HepG2 (cell line): ENCODE data around the gene ANAPC2. TPM values are rescaled to one million over a fixed set of nuclear protein-coding genes. Genes with fewer than 3 reads are reported as not detected.
A peak's percentile ranks its signal among the peaks of the same experiment; 100 is the strongest.

Experiments used
- ATAD3A ChIP-seq: sonication (generic); formaldehyde crosslinking; IDR thresholded peaks from 2 replicates; pipeline ENCODE4 v1.4.0; 2020; ENCODE audit warnings: missing genetic modification reagents
- CENPX ChIP-seq: sonication (generic); formaldehyde crosslinking; IDR thresholded peaks from 2 replicates; pipeline ENCODE4 v1.9.0; 2021; ENCODE audit warnings: mild to moderate bottlenecking, missing genetic modification reagents, moderate library complexity
- CREM ChIP-seq, 2 experiments: sonication (generic) in 1 of 2; formaldehyde crosslinking in 1 of 2; IDR thresholded peaks; 2 replicates each; pipeline versions ENCODE4 v1.4.0 to v1.6.1; 2016 to 2020; ENCODE audit warnings: antibody characterized with exemption in 1 of 2, mild to moderate bottlenecking in 1 of 2, missing genetic modification reagents in 1 of 2
- DNMT3B ChIP-seq: conservative IDR thresholded peaks from 2 replicates; pipeline ENCODE4 v1.6.1; 2016; ENCODE audit warnings: missing biosample characterization, control low read depth
- EEA1 ChIP-seq: sonication (generic); formaldehyde crosslinking; IDR thresholded peaks from 2 replicates; pipeline ENCODE4 v1.5.1; 2020; ENCODE audit warnings: mild to moderate bottlenecking, missing genetic modification reagents, borderline replicate concordance
- FOXK1 ChIP-seq: sonication (generic); formaldehyde crosslinking; IDR thresholded peaks from 2 replicates; pipeline ENCODE4 v1.4.0; 2020; ENCODE audit warnings: low read depth, missing genetic modification reagents, borderline replicate concordance
- GATAD2A ChIP-seq: IDR thresholded peaks from 2 replicates; pipeline ENCODE4 v1.6.1; 2016
- NFKB2 ChIP-seq: sonication (generic); formaldehyde crosslinking; IDR thresholded peaks from 2 replicates; pipeline ENCODE4 v1.4.0; 2020; ENCODE audit warnings: missing genetic modification reagents, borderline replicate concordance
- NFRKB ChIP-seq: fragments of 450-650 bp; IDR thresholded peaks from 2 replicates; pipeline ENCODE4 v1.6.1; 2017
- POGZ ChIP-seq: sonication (generic); formaldehyde crosslinking; IDR thresholded peaks from 2 replicates; pipeline ENCODE4 v1.4.0; 2020; ENCODE audit warnings: mild to moderate bottlenecking, missing genetic modification reagents
- RFXAP ChIP-seq: sonication (generic); formaldehyde crosslinking; IDR thresholded peaks from 2 replicates; pipeline ENCODE4 v1.4.0; 2020; ENCODE audit warnings: missing genetic modification reagents, borderline replicate concordance
- SALL2 ChIP-seq: sonication (generic); formaldehyde crosslinking; IDR thresholded peaks from 2 replicates; pipeline ENCODE4 v1.8.1; 2023; ENCODE audit warnings: mild to moderate bottlenecking, missing genetic modification reagents, inconsistent platforms
- WIZ ChIP-seq: sonication (generic); formaldehyde crosslinking; IDR thresholded peaks from 2 replicates; pipeline ENCODE4 v1.5.1; 2020; ENCODE audit warnings: mild to moderate bottlenecking, missing genetic modification reagents
- ZMAT3 ChIP-seq: sonication (generic); formaldehyde crosslinking; conservative IDR thresholded peaks from 2 replicates; pipeline ENCODE4 v1.7.0; 2021; ENCODE audit warnings: missing genetic modification reagents
- ZNF274 ChIP-seq: sonication (generic); formaldehyde crosslinking; IDR thresholded peaks from 2 replicates; pipeline ENCODE4 v1.5.1; 2020; ENCODE audit warnings: mild to moderate bottlenecking, missing genetic modification reagents
- ZNF354B ChIP-seq: sonication (generic); formaldehyde crosslinking; IDR thresholded peaks from 2 replicates; pipeline ENCODE4 v1.8.0; 2022; ENCODE audit warnings: mild to moderate bottlenecking, missing genetic modification reagents
- ZNF558 ChIP-seq: sonication (generic); formaldehyde crosslinking; IDR thresholded peaks from 2 replicates; pipeline ENCODE4 v1.9.0; 2022; ENCODE audit warnings: mild to moderate bottlenecking, missing genetic modification reagents, borderline replicate concordance
- ZNF720 ChIP-seq: sonication (generic); formaldehyde crosslinking; IDR thresholded peaks from 2 replicates; pipeline ENCODE4 v1.4.0; 2020; ENCODE audit warnings: missing genetic modification reagents
- polyA plus RNA-seq, 8 experiments: library from polyadenylated mRNA; depleted of rRNA in 3 of 8; stranded (reverse) in 7 of 8; unstranded in 1 of 8; fragments of >200 nt; fragmentation: Illumina TruSeq in 4 of 8; extraction: Trizol in 4 of 8; gene quantifications; 2 replicates each; pipeline versions ENCODE4 v1.2.1 to v1.2.3, GENCODE V29; 2011 to 2016; ENCODE audit warnings: low read depth in 4 of 8, missing spikeins in 1 of 8, mixed read lengths in 1 of 8; ENCODE audit not compliant: insufficient read depth in 1 of 8
- total RNA-seq, 5 experiments: library from RNA; depleted of rRNA; stranded (reverse); fragments of >200 nt; fragmentation: Illumina TruSeq; extraction: Trizol; gene quantifications; 2 replicates each; pipeline ENCODE4 v1.2.3, GENCODE V29; 2016; ENCODE audit warnings: low read depth in 1 of 5
- TF ChIP-seq, protein P1 (sequence below): sonication (generic); formaldehyde crosslinking; IDR thresholded peaks from 2 replicates; pipeline ENCODE4 v1.4.0; 2020; ENCODE audit warnings: missing genetic modification reagents, borderline replicate concordance
- TF ChIP-seq, protein P2 (sequence below): sonication (generic); formaldehyde crosslinking; IDR thresholded peaks from 2 replicates; pipeline ENCODE4 v1.5.0; 2020; ENCODE audit warnings: mild to moderate bottlenecking, missing genetic modification reagents
- TF ChIP-seq, protein P3 (sequence below): sonication (generic); formaldehyde crosslinking; IDR thresholded peaks from 2 replicates; pipeline ENCODE4 v1.4.0; 2020; ENCODE audit warnings: low read depth, mild to moderate bottlenecking, missing genetic modification reagents

ANAPC2 gene
- total and polyA plus RNA-seq, 2 of the 13 experiments (the other 11 are each of a cell fraction or from before 2014, with no cell fraction given): 12.3 to 15.4 TPM

DNA sequence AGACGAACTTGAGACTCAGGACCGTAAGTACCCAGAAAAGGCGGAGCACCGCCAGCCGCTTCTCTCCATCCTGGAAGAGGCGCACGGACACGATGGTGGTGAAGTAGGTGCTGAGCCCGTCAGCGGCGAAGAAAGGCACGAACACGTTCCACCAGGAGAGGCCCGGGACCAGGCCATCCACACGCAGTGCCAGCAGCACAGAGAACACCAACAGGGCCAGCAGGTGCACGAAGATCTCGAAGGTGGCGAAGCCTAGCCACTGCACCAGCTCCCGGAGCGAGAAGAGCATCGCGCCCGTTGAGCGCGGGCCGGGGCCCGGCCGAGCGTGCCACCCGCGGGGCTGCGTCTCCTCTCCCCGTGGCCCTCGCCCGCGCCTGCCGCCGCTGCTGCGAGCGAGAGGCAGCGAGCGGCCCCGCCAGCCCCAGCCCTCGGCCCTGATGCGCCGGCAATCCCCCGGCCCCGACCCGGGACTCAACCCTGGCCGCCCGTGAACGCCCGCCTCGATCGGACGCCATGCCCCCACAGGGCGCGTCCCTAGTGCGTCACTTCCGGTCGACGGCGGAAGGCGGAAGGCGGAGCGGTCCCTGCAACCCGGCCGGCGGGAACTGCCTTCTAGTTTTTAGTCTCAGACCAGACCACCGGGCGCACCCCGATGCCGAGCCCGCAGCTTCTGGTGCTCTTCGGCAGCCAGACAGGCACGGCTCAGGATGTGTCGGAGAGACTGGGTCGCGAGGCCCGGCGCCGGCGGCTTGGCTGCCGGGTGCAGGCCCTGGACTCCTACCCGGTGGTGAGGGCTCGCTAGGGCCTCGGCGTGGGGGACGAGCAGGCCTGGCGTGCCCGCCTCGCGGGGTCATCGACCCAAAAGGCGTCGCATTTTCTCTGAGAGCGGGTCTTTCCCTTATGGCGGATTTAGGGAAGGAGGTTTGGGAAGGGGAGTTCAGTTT lies 17.0 kb upstream of the ANAPC2 start, which contains the start of the genes NDOR1 and TMEM203 (continued):
- TF ChIP-seq, protein P1, sequence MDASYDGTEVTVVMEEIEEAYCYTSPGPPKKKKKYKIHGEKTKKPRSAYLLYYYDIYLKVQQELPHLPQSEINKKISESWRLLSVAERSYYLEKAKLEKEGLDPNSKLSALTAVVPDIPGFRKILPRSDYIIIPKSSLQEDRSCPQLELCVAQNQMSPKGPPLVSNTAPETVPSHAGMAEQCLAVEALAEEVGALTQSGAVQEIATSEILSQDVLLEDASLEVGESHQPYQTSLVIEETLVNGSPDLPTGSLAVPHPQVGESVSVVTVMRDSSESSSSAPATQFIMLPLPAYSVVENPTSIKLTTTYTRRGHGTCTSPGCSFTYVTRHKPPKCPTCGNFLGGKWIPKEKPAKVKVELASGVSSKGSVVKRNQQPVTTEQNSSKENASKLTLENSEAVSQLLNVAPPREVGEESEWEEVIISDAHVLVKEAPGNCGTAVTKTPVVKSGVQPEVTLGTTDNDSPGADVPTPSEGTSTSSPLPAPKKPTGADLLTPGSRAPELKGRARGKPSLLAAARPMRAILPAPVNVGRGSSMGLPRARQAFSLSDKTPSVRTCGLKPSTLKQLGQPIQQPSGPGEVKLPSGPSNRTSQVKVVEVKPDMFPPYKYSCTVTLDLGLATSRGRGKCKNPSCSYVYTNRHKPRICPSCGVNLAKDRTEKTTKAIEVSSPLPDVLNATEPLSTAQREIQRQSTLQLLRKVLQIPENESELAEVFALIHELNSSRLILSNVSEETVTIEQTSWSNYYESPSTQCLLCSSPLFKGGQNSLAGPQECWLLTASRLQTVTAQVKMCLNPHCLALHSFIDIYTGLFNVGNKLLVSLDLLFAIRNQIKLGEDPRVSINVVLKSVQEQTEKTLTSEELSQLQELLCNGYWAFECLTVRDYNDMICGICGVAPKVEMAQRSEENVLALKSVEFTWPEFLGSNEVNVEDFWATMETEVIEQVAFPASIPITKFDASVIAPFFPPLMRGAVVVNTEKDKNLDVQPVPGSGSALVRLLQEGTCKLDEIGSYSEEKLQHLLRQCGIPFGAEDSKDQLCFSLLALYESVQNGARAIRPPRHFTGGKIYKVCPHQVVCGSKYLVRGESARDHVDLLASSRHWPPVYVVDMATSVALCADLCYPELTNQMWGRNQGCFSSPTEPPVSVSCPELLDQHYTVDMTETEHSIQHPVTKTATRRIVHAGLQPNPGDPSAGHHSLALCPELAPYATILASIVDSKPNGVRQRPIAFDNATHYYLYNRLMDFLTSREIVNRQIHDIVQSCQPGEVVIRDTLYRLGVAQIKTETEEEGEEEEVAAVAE (CRISPR knock-in tag): peak; percentile 47; the same call in 1 of the 2 replicates
- TF ChIP-seq CENPX (CRISPR knock-in tag): no peak
- no peak for TF ChIP-seq WIZ
- no peak for TF ChIP-seq ZNF558 (CRISPR knock-in tag)
- TF ChIP-seq ZMAT3 (CRISPR knock-in tag): no peak
- TF ChIP-seq ATAD3A (CRISPR knock-in tag): no peak
- TF ChIP-seq GATAD2A (CRISPR knock-in tag): no peak
- TF ChIP-seq ZNF720 (CRISPR knock-in tag): no peak
- TF ChIP-seq, protein P2, sequence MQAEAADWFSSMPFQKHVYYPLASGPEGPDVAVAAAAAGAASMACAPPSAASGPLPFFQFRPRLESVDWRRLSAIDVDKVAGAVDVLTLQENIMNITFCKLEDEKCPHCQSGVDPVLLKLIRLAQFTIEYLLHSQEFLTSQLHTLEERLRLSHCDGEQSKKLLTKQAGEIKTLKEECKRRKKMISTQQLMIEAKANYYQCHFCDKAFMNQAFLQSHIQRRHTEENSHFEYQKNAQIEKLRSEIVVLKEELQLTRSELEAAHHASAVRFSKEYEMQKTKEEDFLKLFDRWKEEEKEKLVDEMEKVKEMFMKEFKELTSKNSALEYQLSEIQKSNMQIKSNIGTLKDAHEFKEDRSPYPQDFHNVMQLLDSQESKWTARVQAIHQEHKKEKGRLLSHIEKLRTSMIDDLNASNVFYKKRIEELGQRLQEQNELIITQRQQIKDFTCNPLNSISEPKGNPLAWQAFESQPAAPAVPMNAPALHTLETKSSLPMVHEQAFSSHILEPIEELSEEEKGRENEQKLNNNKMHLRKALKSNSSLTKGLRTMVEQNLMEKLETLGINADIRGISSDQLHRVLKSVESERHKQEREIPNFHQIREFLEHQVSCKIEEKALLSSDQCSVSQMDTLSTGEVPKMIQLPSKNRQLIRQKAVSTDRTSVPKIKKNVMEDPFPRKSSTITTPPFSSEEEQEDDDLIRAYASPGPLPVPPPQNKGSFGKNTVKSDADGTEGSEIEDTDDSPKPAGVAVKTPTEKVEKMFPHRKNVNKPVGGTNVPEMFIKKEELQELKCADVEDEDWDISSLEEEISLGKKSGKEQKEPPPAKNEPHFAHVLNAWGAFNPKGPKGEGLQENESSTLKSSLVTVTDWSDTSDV (CRISPR knock-in tag): no peak
- no peak for TF ChIP-seq NFKB2 (CRISPR knock-in tag)
- TF ChIP-seq SALL2: 0 out of 2 replicates have a peak, but pooled peaks have one; percentile 78
- no peak; the same call in 1 of the 2 replicates for TF ChIP-seq DNMT3B (CRISPR knock-in tag)
- TF ChIP-seq, protein P3, sequence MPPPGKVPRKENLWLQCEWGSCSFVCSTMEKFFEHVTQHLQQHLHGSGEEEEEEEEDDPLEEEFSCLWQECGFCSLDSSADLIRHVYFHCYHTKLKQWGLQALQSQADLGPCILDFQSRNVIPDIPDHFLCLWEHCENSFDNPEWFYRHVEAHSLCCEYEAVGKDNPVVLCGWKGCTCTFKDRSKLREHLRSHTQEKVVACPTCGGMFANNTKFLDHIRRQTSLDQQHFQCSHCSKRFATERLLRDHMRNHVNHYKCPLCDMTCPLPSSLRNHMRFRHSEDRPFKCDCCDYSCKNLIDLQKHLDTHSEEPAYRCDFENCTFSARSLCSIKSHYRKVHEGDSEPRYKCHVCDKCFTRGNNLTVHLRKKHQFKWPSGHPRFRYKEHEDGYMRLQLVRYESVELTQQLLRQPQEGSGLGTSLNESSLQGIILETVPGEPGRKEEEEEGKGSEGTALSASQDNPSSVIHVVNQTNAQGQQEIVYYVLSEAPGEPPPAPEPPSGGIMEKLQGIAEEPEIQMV (CRISPR knock-in tag): no peak
- TF ChIP-seq CREM (IDR thresholded peaks at IDR 0.05): peak; percentile 93
- peak; percentile 95 for TF ChIP-seq CREM (CRISPR knock-in tag; IDR thresholded peaks at IDR 0.05)
- no peak for TF ChIP-seq ZNF354B (CRISPR knock-in tag)
- no peak for TF ChIP-seq EEA1 (CRISPR knock-in tag)
- TF ChIP-seq ZNF274 (CRISPR knock-in tag): 0 out of 2 replicates have a peak, but pooled peaks have one; percentile 32
- TF ChIP-seq FOXK1 (CRISPR knock-in tag): peak; percentile 89; the same call in 1 of the 2 replicates
- TF ChIP-seq NFRKB: no peak
- TF ChIP-seq POGZ (CRISPR knock-in tag): peak; percentile 70
- peak; percentile 55; the same call in 1 of the 2 replicates for TF ChIP-seq RFXAP
